ENCODE results near the gene HDC.

The HDC gene

GRCh38 chr15:50246631-50247030 lies 18.9 kb downstream of the HDC start:
- Mint-ChIP-seq H3K4me3 (no peak overlapping the region), H3K4me1 (peaks cover 40% of the 10 kb centered on the region), H3K36me3 (ENCODE audit: low read depth) (no peaks in the 10 kb centered on the region), H3K27ac (no peak overlapping the region), H3K27me3 (peaks cover 3% of the 10 kb centered on the region), H3K9me3 (peaks cover 4% of the 10 kb centered on the region)
- no peak for DNase-seq
- ATAC-seq: no peak

- Mint-ChIP-seq H3K27ac (no peak overlapping the region), H3K27me3 (no peaks in the 10 kb centered on the region), H3K4me3 (no peak overlapping the region), H3K36me3 (ENCODE audit: low read depth) (no peaks in the 10 kb centered on the region), H3K9me3 (no peaks in the 10 kb centered on the region), H3K4me1 (peaks cover 48% of the 10 kb centered on the region)
- ATAC-seq (no peak), DNase-seq (no peak)
Observed at GRCh38 chr15:50244959-50245624, 20.4 kb downstream of the HDC start.

GRCh38 chr15:50244153-50244552 lies 21.4 kb downstream of the HDC start:
- Mint-ChIP-seq H3K27ac (no peak overlapping the region), H3K4me1 (peaks cover 40% of the 10 kb centered on the region), H3K9me3 (no peaks in the 10 kb centered on the region), H3K27me3 (no peaks in the 10 kb centered on the region), H3K36me3 (ENCODE audit: low read depth) (no peaks in the 10 kb centered on the region), H3K4me3 (no peak overlapping the region)
- DNase-seq (no peak), ATAC-seq (no peak)

- Mint-ChIP-seq H3K27ac (peak overlapping the region; percentile 34), H3K4me3 (no peak overlapping the region), H3K4me1 (peaks cover 20% of the 10 kb centered on the region), H3K9me3 (no peaks in the 10 kb centered on the region), H3K36me3 (ENCODE audit: low read depth) (no peaks in the 10 kb centered on the region), H3K27me3 (no peaks in the 10 kb centered on the region)
- ATAC-seq (peak; percentile 81), DNase-seq (no peak)
Observed at GRCh38 chr15:50241684-50242450, 23.7 kb downstream of the HDC start.

GRCh38 chr15:50238255-50238654 lies 27.3 kb downstream of the HDC start:
- no peak for DNase-seq
- no peak for ATAC-seq
- Mint-ChIP-seq H3K4me1 (peaks cover 16% of the 10 kb centered on the region), H3K9me3 (no peaks in the 10 kb centered on the region), H3K27me3 (no peaks in the 10 kb centered on the region), H3K36me3 (ENCODE audit: low read depth) (peaks cover 2% of the 10 kb centered on the region), H3K27ac (no peak overlapping the region), H3K4me3 (no peak overlapping the region)

- Mint-ChIP-seq H3K27me3 (no peaks in the 10 kb centered on the region), H3K4me3 (no peak overlapping the region), H3K9me3 (no peaks in the 10 kb centered on the region), H3K4me1 (peaks cover 7% of the 10 kb centered on the region), H3K27ac (no peak overlapping the region), H3K36me3 (ENCODE audit: low read depth) (peaks cover 2% of the 10 kb centered on the region)
- DNase-seq: no peak
- ATAC-seq: no peak
Observed at GRCh38 chr15:50236433-50236832, 29.1 kb downstream of the HDC start.

- Mint-ChIP-seq H3K4me1 (peaks cover under 1% of the 10 kb centered on the region), H3K4me3 (no peak overlapping the region), H3K27me3 (no peaks in the 10 kb centered on the region), H3K36me3 (ENCODE audit: low read depth) (peaks cover 2% of the 10 kb centered on the region), H3K27ac (no peak overlapping the region), H3K9me3 (no peaks in the 10 kb centered on the region)
- ATAC-seq (no peak), DNase-seq (no peak)
Observed at GRCh38 chr15:50235794-50236193, 29.7 kb downstream of the HDC start.

GRCh38 chr15:50234764-50235163 lies 30.8 kb downstream of the HDC start:
- Mint-ChIP-seq H3K27me3 (no peaks in the 10 kb centered on the region), H3K9me3 (no peaks in the 10 kb centered on the region), H3K36me3 (ENCODE audit: low read depth) (peaks cover 2% of the 10 kb centered on the region), H3K27ac (no peak overlapping the region), H3K4me1 (no peaks in the 10 kb centered on the region), H3K4me3 (no peak overlapping the region)
- ATAC-seq: no peak
- no peak for DNase-seq

GRCh38 chr15:50233192-50233736 lies 32.3 kb downstream of the HDC start:
- no peak for DNase-seq
- Mint-ChIP-seq H3K9me3 (no peaks in the 10 kb centered on the region), H3K4me1 (no peaks in the 10 kb centered on the region), H3K27ac (no peak overlapping the region), H3K36me3 (ENCODE audit: low read depth) (peaks cover 8% of the 10 kb centered on the region), H3K27me3 (no peaks in the 10 kb centered on the region), H3K4me3 (no peak overlapping the region)
- ATAC-seq: no peak

- no peaks in the 10 kb centered on the region for H3K4me1 Mint-ChIP-seq
- peaks cover 8% of the 10 kb centered on the region for H3K36me3 Mint-ChIP-seq (ENCODE audit: low read depth)
- no peak overlapping the region for H3K4me3 Mint-ChIP-seq
- DNase-seq (no peak), ATAC-seq (no peak)
- no peaks in the 10 kb centered on the region for H3K9me3 Mint-ChIP-seq
- no peaks in the 10 kb centered on the region for H3K27me3 Mint-ChIP-seq
- H3K27ac Mint-ChIP-seq: no peak overlapping the region
Observed at GRCh38 chr15:50232791-50233190, 32.7 kb downstream of the HDC start.

GRCh38 chr15:50231761-50232160 lies 33.8 kb downstream of the HDC start:
- Mint-ChIP-seq H3K36me3 (ENCODE audit: low read depth) (peaks cover 8% of the 10 kb centered on the region), H3K4me3 (no peak overlapping the region)
- DNase-seq: no peak

GRCh38 chr15:50229336-50229735 lies 36.2 kb downstream of the HDC start:
- Mint-ChIP-seq H3K36me3 (ENCODE audit: low read depth) (peaks cover 8% of the 10 kb centered on the region), H3K4me3 (no peak overlapping the region), H3K9me3 (no peaks in the 10 kb centered on the region), H3K27ac (no peak overlapping the region), H3K4me1 (no peaks in the 10 kb centered on the region), H3K27me3 (no peaks in the 10 kb centered on the region)
- no peak for ATAC-seq
- no peak for DNase-seq

More at GRCh38 chr15:50231761-50232160, 33.8 kb downstream of the HDC start:
- Mint-ChIP-seq H3K4me1 (no peaks in the 10 kb centered on the region), H3K27ac (no peak overlapping the region), H3K9me3 (no peaks in the 10 kb centered on the region), H3K27me3 (no peaks in the 10 kb centered on the region)
- ATAC-seq: no peak

GRCh38 chr15:50228866-50229265 lies 36.7 kb downstream of the HDC start:
- H3K27ac Mint-ChIP-seq: no peak overlapping the region
- H3K36me3 Mint-ChIP-seq (ENCODE audit: low read depth): peaks cover 7% of the 10 kb centered on the region
- ATAC-seq: no peak
- no peaks in the 10 kb centered on the region for H3K9me3 Mint-ChIP-seq
- H3K4me1 Mint-ChIP-seq: no peaks in the 10 kb centered on the region
- no peak for DNase-seq
- no peaks in the 10 kb centered on the region for H3K27me3 Mint-ChIP-seq
- H3K4me3 Mint-ChIP-seq: no peak overlapping the region

GRCh38 chr15:50227076-50227475 lies 38.5 kb downstream of the HDC start:
- Mint-ChIP-seq H3K4me3 (no peak overlapping the region), H3K27me3 (no peaks in the 10 kb centered on the region), H3K36me3 (ENCODE audit: low read depth) (peaks cover 6% of the 10 kb centered on the region), H3K4me1 (no peaks in the 10 kb centered on the region), H3K27ac (no peak overlapping the region), H3K9me3 (no peaks in the 10 kb centered on the region)
- ATAC-seq: no peak
- no peak for DNase-seq

GRCh38 chr15:50225938-50226337 lies 39.6 kb downstream of the HDC start:
- Mint-ChIP-seq H3K9me3 (no peaks in the 10 kb centered on the region), H3K4me3 (no peak overlapping the region), H3K36me3 (ENCODE audit: low read depth) (peaks cover 6% of the 10 kb centered on the region), H3K27ac (no peak overlapping the region), H3K27me3 (no peaks in the 10 kb centered on the region), H3K4me1 (no peaks in the 10 kb centered on the region)
- DNase-seq (no peak), ATAC-seq (no peak)
